SIG-M5 treated with dmso at 0.1 percent for 504 hours (cell line): ENCODE measurements around the gene C10orf71.

Experiments used
- DNase-seq: peaks from one replicate; lab custom pipeline; 2025; ENCODE audit not compliant: unreplicated experiment; lab: John Stamatoyannopoulos, UW

C10orf71 gene

GRCh38 chr10:49313501-49314070 is 14.6 kb downstream of the C10orf71 start:
- no peak for DNase-seq

- DNase-seq = no peak
Measured at GRCh38 chr10:49314806-49315205, 15.8 kb downstream of the C10orf71 start.

DNA sequence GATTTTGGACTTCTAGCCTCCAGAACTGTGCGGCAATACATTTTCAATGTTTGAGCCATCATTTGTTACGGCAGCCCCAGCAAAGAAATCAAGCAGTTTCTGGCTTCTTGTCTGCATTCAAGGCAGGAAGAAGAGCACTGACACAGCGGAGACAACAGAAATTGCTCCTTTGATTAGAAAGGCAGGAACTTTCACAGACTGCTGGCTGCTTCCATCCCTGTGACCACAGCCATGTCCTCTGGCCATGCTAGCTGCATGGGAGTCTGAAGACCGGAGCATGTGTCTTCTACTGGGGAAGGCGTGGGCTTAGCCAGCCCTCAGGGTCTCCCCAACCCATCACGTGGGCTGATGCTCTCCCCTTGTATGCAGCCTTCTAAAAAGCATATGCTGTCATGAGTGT is 19.1 kb downstream of the C10orf71 start:
- DNase-seq = no peak

- no peak for DNase-seq
Measured at GRCh38 chr10:49318755-49319154, 19.8 kb downstream of the C10orf71 start.

DNA sequence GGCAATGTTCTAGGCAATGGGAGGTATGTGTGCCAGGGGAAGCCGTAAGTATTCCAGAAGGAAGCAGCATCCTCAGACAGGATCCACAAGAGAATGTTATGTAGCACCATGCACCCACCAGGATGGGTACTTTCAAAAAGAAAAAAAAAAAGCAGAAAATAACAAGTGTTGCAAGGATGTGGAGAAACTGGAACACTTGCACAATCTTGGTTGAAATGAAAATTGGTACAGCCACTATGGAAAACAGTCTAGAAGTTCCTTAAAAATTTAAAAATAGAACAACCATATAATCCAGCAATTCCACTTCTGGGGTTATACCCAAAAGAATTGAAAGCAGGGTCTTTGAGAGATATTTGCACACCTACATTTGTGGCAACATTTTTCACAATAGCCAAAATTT is 20.2 kb downstream of the C10orf71 start:
- DNase-seq = no peak

- DNase-seq = no peak
Measured at GRCh38 chr10:49320191-49320590, 21.2 kb downstream of the C10orf71 start.

GRCh38 chr10:49321021-49321420 is 22.1 kb downstream of the C10orf71 start:
- DNase-seq = no peak

GRCh38 chr10:49322371-49323170 is 23.6 kb downstream of the C10orf71 start:
- DNase-seq = no peak

GRCh38 chr10:49323171-49323895 is 24.4 kb downstream of the C10orf71 start:
- no peak for DNase-seq

DNA sequence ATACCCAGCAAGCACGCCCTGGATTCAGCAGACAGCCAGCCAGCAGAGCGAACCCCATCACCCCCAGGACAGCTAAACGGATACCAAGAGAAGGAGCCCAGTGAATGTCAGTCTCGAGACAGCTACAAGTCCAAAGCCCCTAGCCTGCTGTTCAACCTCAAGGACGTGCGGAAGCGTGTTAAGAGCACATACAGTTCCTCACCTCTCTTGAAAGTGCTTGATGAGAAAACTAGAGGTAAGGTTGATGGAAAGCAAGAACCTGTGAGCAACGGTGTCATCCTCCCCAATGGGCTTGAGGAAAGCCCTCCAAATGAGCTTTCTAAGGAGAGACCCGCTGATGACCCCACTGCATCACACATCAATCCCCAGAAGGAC is 24.9 kb downstream of the C10orf71 start:
- DNase-seq = no peak

- no peak for DNase-seq
Measured at GRCh38 chr10:49324711-49325110, 25.7 kb downstream of the C10orf71 start.

- DNase-seq = no peak
Measured at GRCh38 chr10:49325131-49325915, 26.4 kb downstream of the C10orf71 start.

GRCh38 chr10:49325916-49326783 is 27.2 kb downstream of the C10orf71 start:
- DNase-seq = no peak

GRCh38 chr10:49327036-49327813 is 28.3 kb downstream of the C10orf71 start:
- DNase-seq = no peak

DNA sequence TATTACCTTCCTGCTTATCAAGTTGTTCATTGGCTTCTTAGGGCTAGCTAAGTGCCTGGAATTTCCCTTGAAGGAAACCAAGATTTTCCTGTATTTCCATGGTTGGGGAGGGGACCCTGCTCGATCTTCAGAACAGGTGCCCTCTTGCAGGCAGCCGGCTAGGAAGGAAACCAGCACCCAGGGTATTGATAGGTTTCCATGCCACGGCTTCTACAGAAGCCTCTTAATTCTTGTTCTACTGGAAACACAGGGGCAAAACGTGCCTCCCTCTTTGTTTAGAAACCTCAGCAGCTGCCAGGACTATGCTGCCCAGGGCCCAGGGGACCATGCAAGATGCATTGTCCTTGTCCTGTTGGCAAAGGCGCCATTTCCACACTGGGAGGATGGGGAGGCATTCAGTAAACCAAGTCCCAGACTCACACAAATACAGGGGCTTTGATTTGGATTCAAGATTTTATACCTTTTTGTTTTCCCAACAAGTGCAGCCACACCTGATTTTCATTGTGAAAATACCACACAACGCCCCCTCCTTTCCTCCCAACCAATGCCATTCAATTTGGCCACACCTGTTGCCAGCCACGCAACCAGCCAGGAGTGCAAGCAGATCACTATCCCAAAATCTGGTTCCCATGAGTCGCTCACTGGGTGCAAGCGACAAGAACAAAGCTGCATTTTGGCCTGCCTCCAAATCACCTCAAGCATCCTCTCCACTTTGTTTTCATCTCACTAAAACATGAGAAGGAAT is 29.6 kb downstream of the C10orf71 start:
- no peak for DNase-seq

DNA sequence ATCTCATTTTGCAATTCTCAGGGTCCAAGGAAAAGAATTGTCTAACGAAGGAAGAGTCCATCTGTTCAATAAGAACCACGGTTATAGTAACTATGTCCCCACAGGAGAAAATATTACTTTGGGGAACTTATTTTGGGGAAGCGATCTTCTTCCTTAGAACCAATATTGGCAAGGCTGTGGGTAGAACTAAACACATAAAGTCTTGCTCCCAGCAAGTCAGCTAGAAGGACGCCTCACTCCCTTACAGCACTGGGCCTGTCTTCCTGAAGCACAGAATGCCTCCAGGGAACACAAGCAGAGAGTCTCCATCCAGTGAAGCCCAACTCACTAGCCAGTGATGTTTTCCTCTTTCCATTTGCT is 30.2 kb downstream of the C10orf71 start:
- DNase-seq = no peak

GRCh38 chr10:49330127-49330665 is 31.2 kb downstream of the C10orf71 start:
- DNase-seq = no peak

GRCh38 chr10:49331431-49331830 is 32.5 kb downstream of the C10orf71 start:
- DNase-seq = no peak

- no peak for DNase-seq
Measured at GRCh38 chr10:49332333-49332732, 33.4 kb downstream of the C10orf71 start.
